SK-N-SH (cell line): Measurements from ENCODE around the gene TTC32.

ENCODE experiments used
- CHD2 ChIP-seq: fragments of 150-350 bp; IDR thresholded peaks from 2 replicates; pipeline ENCODE4 v1.6.1; 2018; ENCODE audit warnings: low read length; ENCODE audit not compliant: partially characterized antibody
- EP300 ChIP-seq, 2 experiments: IDR thresholded peaks; 2 replicates each; pipeline versions ENCODE4 v1.4.0 to v1.6.1; 2012; ENCODE audit warnings: borderline replicate concordance in 1 of 2, low read depth in 1 of 2, low read length in 1 of 2
- FOXM1 ChIP-seq: IDR thresholded peaks from 2 replicates; pipeline ENCODE4 v1.4.0; 2012; ENCODE audit warnings: low read depth, mild to moderate bottlenecking
- GABPA ChIP-seq: IDR thresholded peaks from 2 replicates; pipeline ENCODE4 v1.4.0; 2012; ENCODE audit warnings: low read depth, mild to moderate bottlenecking
- JUND ChIP-seq: IDR thresholded peaks from 2 replicates; pipeline ENCODE4 v1.4.0; 2012
- POLR2AphosphoS5 ChIP-seq: IDR thresholded peaks from 2 replicates; pipeline ENCODE4 v1.6.1; 2012; ENCODE audit warnings: low read depth, low read length
- SMC3 ChIP-seq: IDR thresholded peaks from 2 replicates; pipeline ENCODE4 v1.6.1; 2012; ENCODE audit warnings: low read depth, low read length, improper control_type of control experiment
- TCF12 ChIP-seq: IDR thresholded peaks from 2 replicates; pipeline ENCODE4 v1.4.0; 2012
- YY1 ChIP-seq: IDR thresholded peaks from 2 replicates; pipeline ENCODE4 v1.4.0; 2012; ENCODE audit warnings: low read depth, mild to moderate bottlenecking
- TF ChIP-seq, protein P1 (sequence below): fragments of 200-600 bp; sonication (generic); IDR thresholded peaks from 2 replicates; pipeline ENCODE4 v1.6.1; 2017; ENCODE audit warnings: antibody characterized with exemption, mild to moderate bottlenecking, moderate library complexity

GRCh38 chr2:19878268-19879046, 23.3 kb downstream of the TTC32 start:
- TF ChIP-seq, protein P1, sequence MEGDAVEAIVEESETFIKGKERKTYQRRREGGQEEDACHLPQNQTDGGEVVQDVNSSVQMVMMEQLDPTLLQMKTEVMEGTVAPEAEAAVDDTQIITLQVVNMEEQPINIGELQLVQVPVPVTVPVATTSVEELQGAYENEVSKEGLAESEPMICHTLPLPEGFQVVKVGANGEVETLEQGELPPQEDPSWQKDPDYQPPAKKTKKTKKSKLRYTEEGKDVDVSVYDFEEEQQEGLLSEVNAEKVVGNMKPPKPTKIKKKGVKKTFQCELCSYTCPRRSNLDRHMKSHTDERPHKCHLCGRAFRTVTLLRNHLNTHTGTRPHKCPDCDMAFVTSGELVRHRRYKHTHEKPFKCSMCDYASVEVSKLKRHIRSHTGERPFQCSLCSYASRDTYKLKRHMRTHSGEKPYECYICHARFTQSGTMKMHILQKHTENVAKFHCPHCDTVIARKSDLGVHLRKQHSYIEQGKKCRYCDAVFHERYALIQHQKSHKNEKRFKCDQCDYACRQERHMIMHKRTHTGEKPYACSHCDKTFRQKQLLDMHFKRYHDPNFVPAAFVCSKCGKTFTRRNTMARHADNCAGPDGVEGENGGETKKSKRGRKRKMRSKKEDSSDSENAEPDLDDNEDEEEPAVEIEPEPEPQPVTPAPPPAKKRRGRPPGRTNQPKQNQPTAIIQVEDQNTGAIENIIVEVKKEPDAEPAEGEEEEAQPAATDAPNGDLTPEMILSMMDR: no peak
- TF ChIP-seq GABPA: no peak
- TF ChIP-seq EP300 (IDR thresholded peaks at IDR 0.05; ENCODE audit: borderline replicate concordance in 1 of 2, low read depth in 1 of 2, low read length in 1 of 2): no peak
- no peak for TF ChIP-seq TCF12
- TF ChIP-seq POLR2AphosphoS5: no peak
- no peak for TF ChIP-seq JUND
- TF ChIP-seq SMC3: no peak
- no peak for TF ChIP-seq FOXM1
- TF ChIP-seq CHD2: no peak
- TF ChIP-seq YY1: no peak
